Mesendoderm (in vitro differentiated cells): ENCODE results near the gene CANT1.

ENCODE experiments used
- DNase-seq: peaks from one replicate; pipeline ENCODE4 v3.0.0; 2013
- H2AK5ac ChIP-seq: 2 replicates; pipeline ENCODE4 v1.6.1; 2013; ENCODE audit warnings: low read length, inconsistent platforms
- H2BK120ac ChIP-seq: 2 replicates; pipeline ENCODE4 v1.6.1; 2013; ENCODE audit warnings: low read depth, mild to moderate bottlenecking, low read length, moderate library complexity, mixed read lengths
- H2BK15ac ChIP-seq: replicated peaks from 2 replicates; pipeline ENCODE4 v1.6.1; 2013; ENCODE audit warnings: low read depth, mild to moderate bottlenecking, moderate library complexity
- H2BK5ac ChIP-seq: 2 replicates; pipeline ENCODE4 v1.6.1; 2013; ENCODE audit warnings: low read length, inconsistent platforms
- H3K18ac ChIP-seq: 2 replicates; pipeline ENCODE4 v1.6.1; 2013; ENCODE audit warnings: mild to moderate bottlenecking, low read length, mixed read lengths
- H3K23ac ChIP-seq: one replicate; pipeline ENCODE4 v1.6.1; 2013; ENCODE audit warnings: low read length
- H3K27ac ChIP-seq: 2 replicates; pipeline ENCODE4 v1.5.1; 2013; ENCODE audit warnings: low read depth, mild to moderate bottlenecking, inconsistent platforms, low read length, moderate library complexity
- H3K27me3 ChIP-seq: 2 replicates; pipeline ENCODE4 v1.6.1; 2013; ENCODE audit warnings: low read length, control low read depth, mild to moderate bottlenecking, inconsistent platforms; ENCODE audit not compliant: insufficient read depth, poor library complexity
- H3K36me3 ChIP-seq: 2 replicates; pipeline ENCODE4 v1.6.1; 2013; ENCODE audit warnings: low read length, inconsistent platforms; ENCODE audit not compliant: control insufficient read depth, insufficient read depth
- H3K4ac ChIP-seq: one replicate; pipeline ENCODE4 v1.6.1; 2013; ENCODE audit warnings: low read depth, mild to moderate bottlenecking, low read length, moderate library complexity
- H3K4me1 ChIP-seq: 2 replicates; pipeline ENCODE4 v1.6.1; 2013; ENCODE audit warnings: low read depth, low read length, inconsistent platforms; ENCODE audit not compliant: control insufficient read depth
- H3K4me2 ChIP-seq: 2 replicates; pipeline ENCODE4 v1.6.1; 2013; ENCODE audit warnings: low read length
- H3K4me3 ChIP-seq: 2 replicates; pipeline ENCODE4 v1.5.1; 2013; ENCODE audit warnings: mild to moderate bottlenecking, low read length
- H3K56ac ChIP-seq: one replicate; pipeline ENCODE4 v1.6.1; 2013; ENCODE audit warnings: low read length
- H3K79me1 ChIP-seq: 2 replicates; pipeline ENCODE4 v1.6.1; 2013; ENCODE audit warnings: low read length, inconsistent platforms
- H3K79me2 ChIP-seq: 2 replicates; pipeline ENCODE4 v1.6.1; 2013; ENCODE audit warnings: mild to moderate bottlenecking, low read length; ENCODE audit not compliant: control insufficient read depth, insufficient read depth
- H3K9ac ChIP-seq: 2 replicates; pipeline ENCODE4 v1.6.1; 2013; ENCODE audit warnings: low read length, inconsistent platforms
- H4K5ac ChIP-seq: one replicate; pipeline ENCODE4 v1.6.1; 2013; ENCODE audit warnings: low read length
- H4K8ac ChIP-seq: one replicate; pipeline ENCODE4 v1.6.1; 2013; ENCODE audit warnings: low read depth, mild to moderate bottlenecking, control low read depth, low read length, moderate library complexity
- WGBS: extraction: QIAGEN DNeasy Blood & Tissue Kit; methylation state at CpG from one replicate; pipeline ENCODE4 v1.1.7; 2013; ENCODE audit warnings: low lambda C conversion rate, missing lambda C conversion rate; ENCODE audit not compliant: insufficient coverage; ENCODE audit errors: extremely low coverage; 5-methylcytosine and 5-hydroxymethylcytosine counted together

CANT1 gene

GRCh38 chr17:78953356-78954350, 55.9 kb downstream of the CANT1 start:
- Histone ChIP-seq H3K27ac (no peak overlapping the region), H3K27me3 (no peaks in the 10 kb centered on the region), H3K79me1 (no peaks in the 10 kb centered on the region), H3K36me3 (no peaks in the 10 kb centered on the region), H2BK15ac (no peak overlapping the region), H4K8ac (no peak overlapping the region), H3K4me1 (no peaks in the 10 kb centered on the region), H3K9ac (no peak overlapping the region), H2BK5ac (no peak overlapping the region), H3K4ac (no peak overlapping the region), H2AK5ac (no peak overlapping the region), H2BK120ac (no peak overlapping the region), H3K4me3 (no peak overlapping the region), H3K23ac (no peak overlapping the region), H4K5ac (no peak overlapping the region), H3K56ac (no peak overlapping the region), H3K18ac (no peak overlapping the region), H3K79me2 (no peaks in the 10 kb centered on the region), H3K4me2 (no peak overlapping the region)
- DNase-seq: no peak
- no CpG with 5 or more reads among the region's 29 CpGs for WGBS

GRCh38 chr17:78952706-78953105, 56.9 kb downstream of the CANT1 start:
- no peaks in the 10 kb centered on the region for H3K27me3 ChIP-seq
- H2BK15ac ChIP-seq: no peak overlapping the region
- no peak overlapping the region for H2BK5ac ChIP-seq
- no CpG with 5 or more reads among the region's 10 CpGs for WGBS
- no peaks in the 10 kb centered on the region for H3K79me2 ChIP-seq
- no peaks in the 10 kb centered on the region for H3K36me3 ChIP-seq
- H2AK5ac ChIP-seq: no peak overlapping the region
- H3K4me3 ChIP-seq: no peak overlapping the region
- no peak overlapping the region for H3K18ac ChIP-seq
- no peak overlapping the region for H3K4me2 ChIP-seq
- H2BK120ac ChIP-seq: no peak overlapping the region
- no peak overlapping the region for H3K4ac ChIP-seq
- no peak overlapping the region for H3K27ac ChIP-seq
- no peaks in the 10 kb centered on the region for H3K4me1 ChIP-seq
- no peak overlapping the region for H3K23ac ChIP-seq
- H3K79me1 ChIP-seq: no peaks in the 10 kb centered on the region
- no peak overlapping the region for H4K8ac ChIP-seq
- H3K56ac ChIP-seq: no peak overlapping the region
- DNase-seq: no peak
- H4K5ac ChIP-seq: no peak overlapping the region
- H3K9ac ChIP-seq: no peak overlapping the region

- Histone ChIP-seq H3K4ac (no peak overlapping the region), H2BK5ac (no peak overlapping the region), H3K79me2 (no peaks in the 10 kb centered on the region), H3K4me2 (no peak overlapping the region), H3K23ac (no peak overlapping the region), H3K27ac (no peak overlapping the region), H3K9ac (no peak overlapping the region), H3K4me1 (no peaks in the 10 kb centered on the region), H2AK5ac (no peak overlapping the region), H3K27me3 (no peaks in the 10 kb centered on the region), H3K18ac (no peak overlapping the region), H3K4me3 (no peak overlapping the region), H4K5ac (no peak overlapping the region), H3K36me3 (no peaks in the 10 kb centered on the region), H4K8ac (no peak overlapping the region), H3K79me1 (no peaks in the 10 kb centered on the region), H2BK120ac (no peak overlapping the region), H3K56ac (peak overlapping the region; percentile 15), H2BK15ac (no peak overlapping the region)
- DNase-seq: no peak
- WGBS: no CpG with 5 or more reads among the region's 12 CpGs
Measured at GRCh38 chr17:78951967-78952551, 57.5 kb downstream of the CANT1 start.

GRCh38 chr17:78950870-78951269, 58.7 kb downstream of the CANT1 start:
- no peak overlapping the region for H4K8ac ChIP-seq
- H3K27ac ChIP-seq: no peak overlapping the region
- H3K79me1 ChIP-seq: no peaks in the 10 kb centered on the region
- no peak overlapping the region for H3K9ac ChIP-seq
- H3K56ac ChIP-seq: no peak overlapping the region
- H3K18ac ChIP-seq: no peak overlapping the region
- H2BK15ac ChIP-seq: no peak overlapping the region
- H3K36me3 ChIP-seq: no peaks in the 10 kb centered on the region
- no peaks in the 10 kb centered on the region for H3K79me2 ChIP-seq
- no peak overlapping the region for H3K23ac ChIP-seq
- WGBS: no CpG with 5 or more reads among the region's 2 CpGs
- H3K4me3 ChIP-seq: no peak overlapping the region
- no peak overlapping the region for H2BK120ac ChIP-seq
- no peak overlapping the region for H4K5ac ChIP-seq
- H2AK5ac ChIP-seq: no peak overlapping the region
- H2BK5ac ChIP-seq: no peak overlapping the region
- DNase-seq: no peak
- H3K4me1 ChIP-seq: no peaks in the 10 kb centered on the region
- no peaks in the 10 kb centered on the region for H3K27me3 ChIP-seq
- H3K4me2 ChIP-seq: no peak overlapping the region
- H3K4ac ChIP-seq: no peak overlapping the region

- Histone ChIP-seq H3K79me2 (no peaks in the 10 kb centered on the region), H2BK5ac (no peak overlapping the region), H3K4me3 (no peak overlapping the region), H3K27me3 (no peaks in the 10 kb centered on the region), H3K79me1 (no peaks in the 10 kb centered on the region), H2AK5ac (no peak overlapping the region), H4K5ac (no peak overlapping the region), H3K36me3 (no peaks in the 10 kb centered on the region), H3K27ac (no peak overlapping the region), H4K8ac (no peak overlapping the region), H2BK120ac (no peak overlapping the region), H3K23ac (no peak overlapping the region), H3K9ac (no peak overlapping the region), H3K4ac (no peak overlapping the region), H3K4me1 (no peaks in the 10 kb centered on the region), H2BK15ac (no peak overlapping the region), H3K4me2 (no peak overlapping the region), H3K18ac (no peak overlapping the region), H3K56ac (no peak overlapping the region)
- no peak for DNase-seq
- no CpG with 5 or more reads among the region's 18 CpGs for WGBS
Measured at GRCh38 chr17:78947235-78948149, 62.1 kb downstream of the CANT1 start.
